AG09309 (cell line): ENCODE results near the gene DNMT3A.

ENCODE experiments used
- DNase-seq: peaks from one replicate; pipeline ENCODE4 v3.0.0-alpha.2; 2010; ENCODE audit warnings: low read depth
- H3K4me3 ChIP-seq: 2 replicates; pipeline ENCODE4 v1.5.1; 2011; ENCODE audit warnings: mild to moderate bottlenecking, low read depth, low read length, moderate library complexity; ENCODE audit not compliant: control insufficient read depth
- TF ChIP-seq, protein P1 (sequence below): IDR thresholded peaks from 2 replicates; pipeline ENCODE4 v1.5.1; 2011; ENCODE audit warnings: mild to moderate bottlenecking, low read depth, low read length, inconsistent platforms; ENCODE audit not compliant: insufficient read depth, control insufficient read depth; ENCODE audit errors: missing control alignments

DNMT3A gene

DNA sequence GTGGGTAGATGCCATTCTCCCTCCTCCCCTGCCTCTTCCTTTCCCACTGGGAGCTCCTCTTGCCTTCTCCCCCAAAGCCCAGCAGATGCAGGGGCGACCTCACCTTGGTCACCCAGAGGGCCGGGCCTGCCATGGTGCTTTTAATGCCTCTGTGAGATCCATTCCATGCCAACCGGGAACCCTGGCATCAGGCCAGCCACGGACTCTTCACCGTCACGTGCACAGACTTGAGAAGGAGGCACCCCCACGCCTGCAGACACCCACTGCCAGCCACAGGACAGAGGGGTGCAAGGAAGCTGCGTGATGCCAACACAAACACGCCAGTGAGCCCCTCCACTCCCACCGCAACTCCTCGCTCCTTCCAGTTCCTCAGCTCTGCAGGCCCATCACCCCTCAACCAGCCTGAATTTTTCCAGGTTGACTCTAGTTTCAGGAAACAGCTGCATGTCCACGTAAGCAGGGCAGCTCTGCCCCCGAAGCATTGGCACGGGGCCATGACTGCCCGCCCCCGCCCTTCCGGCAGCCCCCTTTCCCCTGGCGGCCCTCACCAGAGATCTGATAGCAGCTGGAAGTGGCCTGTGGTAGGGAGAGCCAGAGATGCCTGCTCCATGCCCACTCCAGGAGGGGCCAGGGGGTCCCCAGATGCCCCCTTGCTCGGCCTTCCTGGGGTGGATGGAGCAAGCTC is 50.8 kb downstream of the DNMT3A start:
- no peak overlapping the region for H3K4me3 ChIP-seq
- DNase-seq, result no peak
- TF ChIP-seq, protein P1, sequence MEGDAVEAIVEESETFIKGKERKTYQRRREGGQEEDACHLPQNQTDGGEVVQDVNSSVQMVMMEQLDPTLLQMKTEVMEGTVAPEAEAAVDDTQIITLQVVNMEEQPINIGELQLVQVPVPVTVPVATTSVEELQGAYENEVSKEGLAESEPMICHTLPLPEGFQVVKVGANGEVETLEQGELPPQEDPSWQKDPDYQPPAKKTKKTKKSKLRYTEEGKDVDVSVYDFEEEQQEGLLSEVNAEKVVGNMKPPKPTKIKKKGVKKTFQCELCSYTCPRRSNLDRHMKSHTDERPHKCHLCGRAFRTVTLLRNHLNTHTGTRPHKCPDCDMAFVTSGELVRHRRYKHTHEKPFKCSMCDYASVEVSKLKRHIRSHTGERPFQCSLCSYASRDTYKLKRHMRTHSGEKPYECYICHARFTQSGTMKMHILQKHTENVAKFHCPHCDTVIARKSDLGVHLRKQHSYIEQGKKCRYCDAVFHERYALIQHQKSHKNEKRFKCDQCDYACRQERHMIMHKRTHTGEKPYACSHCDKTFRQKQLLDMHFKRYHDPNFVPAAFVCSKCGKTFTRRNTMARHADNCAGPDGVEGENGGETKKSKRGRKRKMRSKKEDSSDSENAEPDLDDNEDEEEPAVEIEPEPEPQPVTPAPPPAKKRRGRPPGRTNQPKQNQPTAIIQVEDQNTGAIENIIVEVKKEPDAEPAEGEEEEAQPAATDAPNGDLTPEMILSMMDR, result no peak

DNA sequence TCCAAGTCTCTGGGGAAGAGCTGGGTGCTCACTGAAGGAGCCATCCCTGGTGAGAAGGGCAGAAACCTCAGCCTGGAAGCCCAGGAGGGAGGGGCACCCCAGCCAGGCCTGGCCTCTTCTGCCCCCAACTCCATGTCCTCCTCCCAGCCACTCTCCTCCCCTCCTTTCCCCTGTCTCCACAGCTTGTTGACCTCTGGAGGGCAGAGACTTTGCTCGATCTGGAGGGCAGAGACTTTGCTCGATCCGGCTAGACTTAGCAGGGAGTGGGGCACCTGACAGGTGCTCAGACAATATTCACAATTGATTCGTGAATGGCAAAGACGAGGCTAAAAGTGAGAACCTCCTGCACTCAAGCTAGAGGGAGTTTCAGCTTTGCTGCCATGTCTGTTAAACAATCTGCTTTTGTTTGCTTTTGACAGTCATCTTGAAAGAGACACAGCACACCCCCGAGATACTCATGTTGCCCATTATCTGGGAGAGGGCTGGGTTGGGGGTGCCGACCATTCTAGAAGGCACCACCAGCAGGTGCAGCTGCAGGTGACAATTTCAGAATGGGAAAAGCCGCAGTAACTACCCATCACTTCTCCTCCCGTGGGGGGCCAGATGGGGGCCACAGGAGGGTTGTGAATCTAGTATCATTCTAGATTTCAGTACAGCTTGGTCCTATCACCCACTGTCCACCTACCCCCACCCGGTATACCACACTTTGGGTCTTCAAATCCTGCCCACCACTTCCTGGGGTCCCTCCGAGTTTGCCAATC is 54.8 kb downstream of the DNMT3A start:
- no peak for DNase-seq
- H3K4me3 ChIP-seq, result no peak overlapping the region
- TF ChIP-seq, protein P1, result no peak

DNA sequence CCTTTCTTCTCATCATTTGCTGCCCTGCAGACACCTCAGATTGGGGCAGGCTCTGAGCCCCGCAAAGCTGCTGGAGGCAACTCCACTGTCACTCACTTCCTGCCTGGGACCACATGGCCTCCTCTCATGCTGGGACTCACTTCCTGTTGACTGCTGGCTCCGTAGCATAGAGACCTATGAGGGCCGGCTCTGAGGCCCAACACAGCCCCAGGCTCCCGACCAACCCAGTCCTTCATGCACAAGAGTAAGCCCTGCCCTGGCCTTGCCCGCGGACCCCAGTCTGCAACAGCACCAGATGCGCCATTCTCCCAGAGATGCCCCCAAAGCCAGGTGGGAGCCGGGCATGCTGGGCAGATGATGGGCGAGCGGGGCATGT is 55.7 kb downstream of the DNMT3A start:
- no peak overlapping the region for H3K4me3 ChIP-seq
- no peak for DNase-seq
- TF ChIP-seq, protein P1, result no peak

DNA sequence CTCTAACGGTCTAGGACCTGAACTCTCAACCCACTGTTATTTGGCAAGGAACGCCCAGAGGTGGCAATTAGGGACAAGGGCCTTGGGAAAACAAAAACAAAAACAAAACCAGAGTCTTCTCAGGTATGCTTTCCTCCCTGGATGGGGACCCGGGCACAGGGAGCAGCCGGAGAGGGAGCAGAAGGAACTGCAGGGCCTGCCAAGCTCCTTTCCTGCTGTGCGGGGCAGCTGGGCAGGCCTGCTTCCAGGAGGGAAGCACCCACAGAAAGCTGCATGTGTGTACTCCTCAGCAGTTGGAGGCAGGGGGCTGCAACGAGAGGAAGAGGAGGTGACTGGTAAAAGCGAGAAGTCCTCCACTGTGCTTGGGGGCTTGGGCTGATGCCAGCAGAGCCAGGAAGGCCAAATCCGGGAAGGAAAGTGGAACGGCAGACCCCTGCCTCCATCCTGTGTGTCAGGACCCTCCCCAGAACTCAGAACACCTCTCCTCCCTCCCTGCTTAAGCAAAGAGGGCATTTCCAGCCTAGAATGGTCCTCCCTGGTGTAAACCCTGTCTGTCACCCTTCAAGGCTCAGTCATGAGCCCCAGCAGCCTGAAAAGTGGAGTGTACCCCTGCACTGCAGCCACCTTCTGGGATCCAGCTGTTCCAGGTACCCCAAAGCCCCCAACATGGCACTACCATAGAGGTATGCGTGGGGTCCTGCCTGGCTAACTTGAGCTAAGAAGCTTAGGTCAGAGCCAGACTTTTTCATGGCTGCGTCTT is 56.3 kb downstream of the DNMT3A start:
- TF ChIP-seq, protein P1, result no peak
- no peak overlapping the region for H3K4me3 ChIP-seq
- no peak for DNase-seq

DNA sequence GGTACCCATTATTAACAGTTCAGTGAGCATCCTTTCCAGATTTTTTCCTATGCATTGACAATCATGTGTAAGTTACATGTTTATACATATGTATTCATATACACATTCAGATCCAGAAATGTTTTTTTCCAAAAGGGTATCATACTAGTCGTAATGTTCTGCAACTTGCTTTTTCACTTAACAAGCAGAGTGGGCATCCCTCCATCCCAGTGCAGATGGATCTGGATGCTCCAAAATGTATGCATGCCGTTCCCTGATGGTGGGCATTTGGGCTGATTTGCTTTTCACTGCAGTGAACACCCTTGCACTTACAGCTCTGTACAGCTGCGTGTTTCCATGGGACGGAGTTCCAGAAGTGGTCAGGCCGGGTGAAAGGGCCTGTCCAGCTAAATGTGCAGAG is 57.0 kb downstream of the DNMT3A start:
- TF ChIP-seq, protein P1, result no peak
- no peak for DNase-seq
- no peak overlapping the region for H3K4me3 ChIP-seq

DNA sequence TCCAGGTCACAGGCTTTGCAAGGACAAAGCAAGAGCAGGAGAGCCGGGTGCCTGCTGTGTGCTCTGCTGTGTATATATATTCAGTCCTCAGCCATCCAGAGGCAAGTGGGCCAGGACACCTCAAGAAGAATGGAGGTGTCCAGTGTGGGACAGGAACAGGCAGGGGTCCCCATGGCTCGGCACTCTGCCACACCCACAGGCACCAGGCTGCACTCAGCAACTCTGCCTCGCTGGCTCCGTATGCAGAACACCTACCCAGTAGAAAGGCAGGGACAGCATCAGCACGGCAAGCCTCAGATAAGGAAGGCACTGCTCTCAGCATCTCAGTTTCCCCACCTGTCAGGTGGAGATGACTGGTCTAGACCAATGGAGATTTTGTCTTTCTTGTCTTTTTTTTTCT is 57.8 kb downstream of the DNMT3A start:
- TF ChIP-seq, protein P1, result no peak
- H3K4me3 ChIP-seq, result no peak overlapping the region
- no peak for DNase-seq
